ENCODE results near the gene NECAB2. TPM values are rescaled to one million over a fixed set of nuclear protein-coding genes. Genes with fewer than 3 reads are reported as not detected.

Gene NECAB2
- total RNA-seq, 1 donor from 2014 or later = not detected

GRCh38 chr16:84038469-84038868 is 70.4 kb downstream of the NECAB2 start:
- Mint-ChIP-seq H3K9me3 (peaks cover 17% of the 10 kb centered on the region), H3K4me3 (ENCODE audit: low read depth) (no peak overlapping the region), H3K27ac (no peak overlapping the region), H3K27me3 (ENCODE audit: low read depth) (peaks cover 15% of the 10 kb centered on the region), H3K4me1 (ENCODE audit: low read depth) (no peaks in the 10 kb centered on the region), H3K36me3 (ENCODE audit: low read depth) (no peaks in the 10 kb centered on the region)
- DNase-seq (ENCODE audit: low spot score) = no peak
- intact Hi-C loops (cut with micrococcal nuclease) = no loop called here

GRCh38 chr16:84039696-84040095 is 71.7 kb downstream of the NECAB2 start:
- intact Hi-C loops (cut with micrococcal nuclease) = no loop called here
- no peak for DNase-seq (ENCODE audit: low spot score)
- peaks cover 21% of the 10 kb centered on the region for H3K27me3 Mint-ChIP-seq (ENCODE audit: low read depth)
- no peaks in the 10 kb centered on the region for H3K4me1 Mint-ChIP-seq (ENCODE audit: low read depth)
- peaks cover 17% of the 10 kb centered on the region for H3K9me3 Mint-ChIP-seq
- no peaks in the 10 kb centered on the region for H3K36me3 Mint-ChIP-seq (ENCODE audit: low read depth)
- no peak overlapping the region for H3K4me3 Mint-ChIP-seq (ENCODE audit: low read depth)
- H3K27ac Mint-ChIP-seq = no peak overlapping the region

DNA sequence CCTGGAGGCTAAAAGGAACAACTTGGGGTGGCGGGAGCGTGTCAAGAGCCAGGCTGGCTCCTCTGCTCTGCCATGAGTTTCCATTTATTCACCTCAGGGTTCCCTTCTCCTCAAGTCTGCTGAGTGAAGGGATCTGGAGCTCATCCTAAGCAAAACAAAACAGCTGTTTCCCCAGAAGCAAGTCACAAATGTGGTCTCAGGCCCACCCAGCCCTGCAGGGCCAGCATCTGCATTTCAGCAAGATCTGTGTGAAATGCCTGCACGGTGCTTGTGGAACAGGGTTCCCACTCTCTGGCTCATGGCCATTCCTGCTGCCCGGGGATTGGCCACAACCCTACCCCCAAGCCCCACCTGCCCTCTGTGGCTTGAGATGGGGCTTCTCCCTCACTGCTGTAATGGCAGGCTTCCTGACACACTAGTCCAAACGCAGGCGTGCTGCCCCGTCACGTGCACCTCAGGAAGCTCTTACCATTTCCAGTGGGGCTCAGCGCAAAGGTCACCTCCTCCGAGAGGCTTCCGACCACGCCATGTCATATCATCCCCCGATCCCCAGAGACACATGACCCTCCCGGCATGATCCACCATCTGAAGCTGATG is 72.3 kb downstream of the NECAB2 start:
- H3K9me3 Mint-ChIP-seq = peaks cover 12% of the 10 kb centered on the region
- H3K36me3 Mint-ChIP-seq (ENCODE audit: low read depth) = no peaks in the 10 kb centered on the region
- H3K27me3 Mint-ChIP-seq (ENCODE audit: low read depth) = peaks cover 21% of the 10 kb centered on the region
- intact Hi-C loops (cut with micrococcal nuclease) = no loop called here
- H3K27ac Mint-ChIP-seq = no peak overlapping the region
- no peak for DNase-seq (ENCODE audit: low spot score)
- no peaks in the 10 kb centered on the region for H3K4me1 Mint-ChIP-seq (ENCODE audit: low read depth)
- H3K4me3 Mint-ChIP-seq (ENCODE audit: low read depth) = no peak overlapping the region

GRCh38 chr16:84040823-84041820 is 73.1 kb downstream of the NECAB2 start:
- Mint-ChIP-seq H3K27ac (no peak overlapping the region), H3K4me1 (ENCODE audit: low read depth) (no peaks in the 10 kb centered on the region), H3K4me3 (ENCODE audit: low read depth) (no peak overlapping the region), H3K36me3 (ENCODE audit: low read depth) (no peaks in the 10 kb centered on the region), H3K27me3 (ENCODE audit: low read depth) (peaks cover 21% of the 10 kb centered on the region), H3K9me3 (peaks cover 4% of the 10 kb centered on the region)
- DNase-seq (ENCODE audit: low spot score) = no peak
- intact Hi-C loops (cut with micrococcal nuclease) = no loop called here

- no peak overlapping the region for H3K4me3 Mint-ChIP-seq (ENCODE audit: low read depth)
- no peak for DNase-seq (ENCODE audit: low spot score)
- H3K9me3 Mint-ChIP-seq = no peaks in the 10 kb centered on the region
- intact Hi-C loops (cut with micrococcal nuclease) = no loop called here
- no peak overlapping the region for H3K27ac Mint-ChIP-seq
- H3K36me3 Mint-ChIP-seq (ENCODE audit: low read depth) = no peaks in the 10 kb centered on the region
- H3K4me1 Mint-ChIP-seq (ENCODE audit: low read depth) = no peaks in the 10 kb centered on the region
- H3K27me3 Mint-ChIP-seq (ENCODE audit: low read depth) = peaks cover 21% of the 10 kb centered on the region
Measured at GRCh38 chr16:84041881-84042280, 73.8 kb downstream of the NECAB2 start.

DNA sequence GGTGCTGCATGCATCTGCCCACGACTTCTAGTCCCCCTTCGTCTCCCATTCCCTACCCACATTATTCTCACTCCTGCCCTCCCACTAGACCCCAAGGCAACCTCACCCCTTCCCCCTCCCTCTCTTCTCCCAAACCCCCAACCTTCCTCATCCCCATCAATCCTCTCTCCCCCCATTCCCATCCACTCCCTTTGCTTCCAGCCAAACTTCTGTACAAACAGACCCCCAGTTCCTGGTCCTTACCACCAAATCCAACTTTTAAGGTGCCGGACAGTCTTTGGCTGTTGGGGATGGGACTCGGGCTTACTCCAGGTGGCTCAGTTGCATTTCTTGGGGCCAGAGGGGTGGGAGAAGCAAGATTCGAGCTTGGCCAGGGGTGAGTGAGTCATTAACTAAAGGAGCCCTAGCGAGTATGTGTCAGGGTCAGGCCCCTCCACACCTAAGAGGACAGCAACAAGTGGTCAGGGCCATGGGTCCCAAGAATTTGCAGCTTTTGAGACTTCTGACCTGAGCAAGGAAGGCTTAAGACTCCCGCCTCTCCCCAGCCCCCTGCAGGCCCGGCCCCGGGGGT is 74.3 kb downstream of the NECAB2 start, which contains the start of gene SLC38A8:
Gene SLC38A8, minus strand, starts transcription at position 488 of the 571 bp plus-strand sequence. CDS start 638 bp downstream, outside the sequence.
- no peak for DNase-seq (ENCODE audit: low spot score)
- Mint-ChIP-seq H3K36me3 (ENCODE audit: low read depth) (no peaks in the 10 kb centered on the region), H3K4me1 (ENCODE audit: low read depth) (no peaks in the 10 kb centered on the region), H3K9me3 (no peaks in the 10 kb centered on the region), H3K27me3 (ENCODE audit: low read depth) (peaks cover 21% of the 10 kb centered on the region), H3K4me3 (ENCODE audit: low read depth) (no peak within 1 kb of the TSS), H3K27ac (no peak within 1 kb of the TSS)
- intact Hi-C loops (cut with micrococcal nuclease) = no loop called here

DNA sequence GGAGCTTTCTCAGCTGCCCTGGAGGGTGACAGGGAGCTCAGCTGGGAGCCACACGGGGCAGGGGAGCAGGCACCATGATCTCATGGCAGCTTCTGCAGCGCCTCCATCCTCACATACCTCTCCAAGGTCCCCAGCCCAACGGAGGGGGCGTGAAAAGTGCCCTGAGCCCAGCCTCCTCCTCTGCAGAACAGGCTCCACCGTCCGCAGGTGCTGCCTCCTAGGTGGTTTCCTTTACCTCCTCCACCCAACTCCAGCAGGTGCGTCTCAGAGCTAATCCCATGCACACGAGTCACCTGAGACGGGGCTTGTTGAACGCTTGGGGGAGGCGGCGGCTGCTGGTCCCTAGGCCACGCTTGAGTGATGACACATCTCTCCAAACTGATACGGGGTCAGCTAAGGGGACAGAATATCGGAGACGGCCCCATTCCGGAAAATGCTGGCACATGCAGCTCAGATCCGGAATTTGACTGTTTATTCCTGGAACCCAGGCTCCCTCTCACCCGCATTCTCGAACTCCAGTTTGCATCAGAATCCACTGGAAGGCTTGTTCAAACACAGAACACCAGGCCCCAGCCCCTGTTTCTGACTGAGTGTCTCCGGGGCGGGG is 74.9 kb downstream of the NECAB2 start:
- Mint-ChIP-seq H3K27ac (no peak overlapping the region), H3K36me3 (ENCODE audit: low read depth) (no peaks in the 10 kb centered on the region), H3K4me3 (ENCODE audit: low read depth) (no peak overlapping the region), H3K4me1 (ENCODE audit: low read depth) (no peaks in the 10 kb centered on the region), H3K9me3 (no peaks in the 10 kb centered on the region), H3K27me3 (ENCODE audit: low read depth) (peaks cover 21% of the 10 kb centered on the region)
- intact Hi-C loops (cut with micrococcal nuclease) = no loop called here
- no peak for DNase-seq (ENCODE audit: low spot score)

DNA sequence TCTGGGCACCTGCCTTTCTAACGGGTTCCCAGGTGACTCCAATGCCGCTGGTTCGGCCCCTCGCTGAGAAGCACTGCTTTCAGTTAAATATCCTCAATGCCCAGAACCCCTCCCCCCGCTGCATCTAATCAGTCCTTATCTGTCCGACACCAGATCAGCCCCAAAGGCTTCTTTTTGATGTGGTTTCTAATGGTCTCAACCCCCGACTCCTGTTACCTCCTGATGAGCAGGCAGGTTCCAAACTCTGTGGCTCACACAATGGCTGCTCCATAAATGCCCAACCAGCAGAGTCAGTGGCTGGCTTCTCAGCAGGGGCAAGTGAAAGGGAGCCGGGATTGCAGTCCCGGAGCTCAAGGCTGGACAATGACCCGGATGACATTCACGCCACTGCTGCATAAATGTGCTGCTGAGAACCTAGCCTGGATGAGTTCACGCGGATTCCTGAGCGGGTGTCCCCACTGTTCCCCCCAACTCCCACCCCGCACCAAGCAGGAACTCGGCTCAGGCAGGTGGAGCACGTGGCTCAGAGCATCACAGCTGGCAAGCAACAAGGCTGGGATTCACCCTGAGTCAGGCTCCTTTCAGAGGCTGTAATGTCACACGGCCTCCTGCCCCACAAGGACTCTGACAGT is 75.6 kb downstream of the NECAB2 start:
- H3K27me3 Mint-ChIP-seq (ENCODE audit: low read depth) = peaks cover 21% of the 10 kb centered on the region
- intact Hi-C loops (cut with micrococcal nuclease) = no loop called here
- H3K27ac Mint-ChIP-seq = no peak overlapping the region
- H3K4me3 Mint-ChIP-seq (ENCODE audit: low read depth) = no peak overlapping the region
- no peaks in the 10 kb centered on the region for H3K36me3 Mint-ChIP-seq (ENCODE audit: low read depth)
- H3K4me1 Mint-ChIP-seq (ENCODE audit: low read depth) = no peaks in the 10 kb centered on the region
- no peak for DNase-seq (ENCODE audit: low spot score)
- no peaks in the 10 kb centered on the region for H3K9me3 Mint-ChIP-seq

- Mint-ChIP-seq H3K36me3 (ENCODE audit: low read depth) (no peaks in the 10 kb centered on the region), H3K9me3 (no peaks in the 10 kb centered on the region), H3K4me1 (ENCODE audit: low read depth) (no peaks in the 10 kb centered on the region), H3K27ac (no peak overlapping the region), H3K27me3 (ENCODE audit: low read depth) (peaks cover 21% of the 10 kb centered on the region), H3K4me3 (ENCODE audit: low read depth) (no peak overlapping the region)
- DNase-seq (ENCODE audit: low spot score) = no peak
- intact Hi-C loops (cut with micrococcal nuclease) = no loop called here
Measured at GRCh38 chr16:84044118-84044488, 76.1 kb downstream of the NECAB2 start.

GRCh38 chr16:84045001-84045817 is 77.2 kb downstream of the NECAB2 start:
- Mint-ChIP-seq H3K9me3 (no peaks in the 10 kb centered on the region), H3K4me3 (ENCODE audit: low read depth) (no peak overlapping the region), H3K4me1 (ENCODE audit: low read depth) (no peaks in the 10 kb centered on the region), H3K36me3 (ENCODE audit: low read depth) (peaks cover under 1% of the 10 kb centered on the region), H3K27me3 (ENCODE audit: low read depth) (peaks cover 17% of the 10 kb centered on the region), H3K27ac (no peak overlapping the region)
- no peak for DNase-seq (ENCODE audit: low spot score)
- intact Hi-C loops (cut with micrococcal nuclease) = no loop called here

DNA sequence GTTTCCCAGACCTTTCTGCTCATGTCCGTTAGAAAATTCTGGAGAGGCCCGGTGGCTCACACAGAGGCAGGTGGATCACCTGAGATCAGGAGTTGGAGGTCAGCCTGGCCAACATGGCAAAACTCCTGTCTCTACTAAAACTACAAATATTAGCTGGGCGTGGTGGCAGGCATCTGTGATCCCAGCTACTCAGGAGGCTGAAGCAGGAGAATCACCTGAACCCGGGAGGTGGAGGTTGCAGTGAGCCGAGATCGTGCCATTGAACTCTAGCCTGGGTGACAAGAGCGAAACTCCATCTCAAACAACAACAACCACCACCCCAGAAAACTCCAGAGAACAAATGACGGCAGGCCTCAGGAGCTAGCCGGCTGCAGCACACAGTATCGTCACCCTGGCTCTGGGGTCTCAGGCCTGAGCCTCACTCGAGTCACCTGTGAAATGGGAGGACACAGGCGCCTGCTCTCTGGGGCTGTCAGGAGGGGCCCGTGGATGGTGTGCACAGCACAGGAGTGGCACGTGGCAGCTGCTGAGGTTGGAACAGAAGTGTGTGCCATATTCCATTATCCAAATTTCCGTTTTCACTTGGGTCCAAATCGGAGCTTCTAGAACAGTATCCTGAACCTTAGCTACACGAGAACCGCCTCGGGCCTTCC is 77.9 kb downstream of the NECAB2 start:
- no peaks in the 10 kb centered on the region for H3K9me3 Mint-ChIP-seq
- DNase-seq (ENCODE audit: low spot score) = no peak
- peaks cover 4% of the 10 kb centered on the region for H3K36me3 Mint-ChIP-seq (ENCODE audit: low read depth)
- peaks cover 17% of the 10 kb centered on the region for H3K27me3 Mint-ChIP-seq (ENCODE audit: low read depth)
- no peaks in the 10 kb centered on the region for H3K4me1 Mint-ChIP-seq (ENCODE audit: low read depth)
- H3K27ac Mint-ChIP-seq = no peak overlapping the region
- intact Hi-C loops (cut with micrococcal nuclease) = no loop called here
- no peak overlapping the region for H3K4me3 Mint-ChIP-seq (ENCODE audit: low read depth)
